ENCODE results near the gene USP37. TPM values are rescaled to one million over a fixed set of nuclear protein-coding genes. Genes with fewer than 3 reads are reported as not detected.

Gene USP37
- total RNA-seq: 20.0 TPM

GRCh38 chr2:218568190-218569037 lies at the start of gene USP37, which contains the start of gene CNOT9:
TSS of gene USP37 (minus strand) at chr2:218568351. CDS start at chr2:218558653, 9,698 bp downstream.
TSS of gene CNOT9 (plus strand) at chr2:218568839. CDS start at chr2:218568955, 116 bp downstream.
- H3K4me3 ChIP-seq (ENCODE audit: low read length): peak within 1 kb of the TSS; percentile 75
- no peaks in the 10 kb centered on the region for H3K9me3 ChIP-seq (ENCODE audit: low read depth, low read length)
- H3K4me1 ChIP-seq (ENCODE audit: insufficient read depth, low read length): peaks cover 36% of the 10 kb centered on the region
- H3K27me3 ChIP-seq (ENCODE audit: insufficient read depth, low read length): no peaks in the 10 kb centered on the region

DNA sequence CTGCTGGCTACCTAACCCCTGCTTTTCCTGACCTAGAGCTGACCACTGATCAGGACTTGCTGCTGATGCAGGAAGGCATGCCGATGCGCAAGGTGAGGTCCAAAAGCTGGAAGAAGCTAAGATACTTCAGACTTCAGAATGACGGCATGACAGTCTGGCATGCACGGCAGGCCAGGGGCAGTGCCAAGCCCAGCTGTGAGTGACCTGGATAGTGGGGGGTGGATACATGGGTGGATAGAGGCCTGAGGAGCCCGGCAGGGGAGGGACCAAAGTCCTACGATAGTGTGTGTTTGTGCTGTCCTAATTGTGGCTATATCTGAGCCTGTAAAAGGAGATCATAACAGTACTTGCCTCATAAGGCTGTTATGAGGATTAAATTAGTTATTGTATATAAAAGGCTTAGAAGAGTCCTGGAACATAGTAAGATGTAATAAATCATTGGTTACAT lies 47.7 kb upstream of the USP37 start:
- H3K4me1 ChIP-seq (ENCODE audit: insufficient read depth, low read length): no peaks in the 10 kb centered on the region
- H3K27me3 ChIP-seq (ENCODE audit: insufficient read depth, low read length): no peaks in the 10 kb centered on the region
- H3K9me3 ChIP-seq (ENCODE audit: low read depth, low read length): no peaks in the 10 kb centered on the region
- no peak overlapping the region for H3K4me3 ChIP-seq (ENCODE audit: low read length)

GRCh38 chr2:218607436-218608115 lies 39.4 kb upstream of the USP37 start, which contains the start of gene PLCD4:
TSS of gene PLCD4 (plus strand) at chr2:218607899. CDS start at chr2:218615740, 7,841 bp downstream.
- H3K27me3 ChIP-seq (ENCODE audit: insufficient read depth, low read length): no peaks in the 10 kb centered on the region
- H3K9me3 ChIP-seq (ENCODE audit: low read depth, low read length): no peaks in the 10 kb centered on the region
- no peak within 1 kb of the TSS for H3K4me3 ChIP-seq (ENCODE audit: low read length)
- no peaks in the 10 kb centered on the region for H3K4me1 ChIP-seq (ENCODE audit: insufficient read depth, low read length)

GRCh38 chr2:218605432-218605831 lies 37.3 kb upstream of the USP37 start:
- no peaks in the 10 kb centered on the region for H3K27me3 ChIP-seq (ENCODE audit: insufficient read depth, low read length)
- no peaks in the 10 kb centered on the region for H3K9me3 ChIP-seq (ENCODE audit: low read depth, low read length)
- no peaks in the 10 kb centered on the region for H3K4me1 ChIP-seq (ENCODE audit: insufficient read depth, low read length)
- H3K4me3 ChIP-seq (ENCODE audit: low read length): no peak overlapping the region

- Histone ChIP-seq H3K4me1 (ENCODE audit: insufficient read depth, low read length) (no peaks in the 10 kb centered on the region), H3K9me3 (ENCODE audit: low read depth, low read length) (no peaks in the 10 kb centered on the region), H3K27me3 (ENCODE audit: insufficient read depth, low read length) (no peaks in the 10 kb centered on the region), H3K4me3 (ENCODE audit: low read length) (no peak overlapping the region)
Observed at GRCh38 chr2:218585541-218585940, 17.4 kb upstream of the USP37 start.

- Histone ChIP-seq H3K9me3 (ENCODE audit: low read depth, low read length) (no peaks in the 10 kb centered on the region), H3K4me1 (ENCODE audit: insufficient read depth, low read length) (no peaks in the 10 kb centered on the region), H3K27me3 (ENCODE audit: insufficient read depth, low read length) (no peaks in the 10 kb centered on the region), H3K4me3 (ENCODE audit: low read length) (no peak overlapping the region)
Observed at GRCh38 chr2:218583983-218584850, 16.1 kb upstream of the USP37 start.

DNA sequence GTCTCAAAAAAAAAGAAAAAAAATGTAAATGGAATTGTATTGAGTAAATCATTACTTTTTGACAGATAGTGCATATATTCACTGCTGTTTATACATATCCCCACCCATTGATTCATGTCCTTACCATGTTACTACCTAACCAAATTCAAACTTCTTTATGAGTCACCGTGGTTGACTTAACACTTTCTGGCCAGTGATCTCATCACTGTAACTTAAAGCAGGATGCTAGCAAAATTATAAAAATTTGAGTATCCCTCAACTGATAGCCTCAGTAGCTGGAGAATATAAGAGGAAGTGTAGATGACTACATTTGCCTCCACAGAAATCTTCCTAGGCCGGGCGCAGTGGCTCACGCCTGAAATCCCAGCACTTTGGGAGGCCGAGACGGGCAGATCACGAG lies 13.9 kb upstream of the USP37 start:
- Histone ChIP-seq H3K4me3 (ENCODE audit: low read length) (no peak overlapping the region), H3K9me3 (ENCODE audit: low read depth, low read length) (no peaks in the 10 kb centered on the region), H3K27me3 (ENCODE audit: insufficient read depth, low read length) (no peaks in the 10 kb centered on the region), H3K4me1 (ENCODE audit: insufficient read depth, low read length) (no peaks in the 10 kb centered on the region)

DNA sequence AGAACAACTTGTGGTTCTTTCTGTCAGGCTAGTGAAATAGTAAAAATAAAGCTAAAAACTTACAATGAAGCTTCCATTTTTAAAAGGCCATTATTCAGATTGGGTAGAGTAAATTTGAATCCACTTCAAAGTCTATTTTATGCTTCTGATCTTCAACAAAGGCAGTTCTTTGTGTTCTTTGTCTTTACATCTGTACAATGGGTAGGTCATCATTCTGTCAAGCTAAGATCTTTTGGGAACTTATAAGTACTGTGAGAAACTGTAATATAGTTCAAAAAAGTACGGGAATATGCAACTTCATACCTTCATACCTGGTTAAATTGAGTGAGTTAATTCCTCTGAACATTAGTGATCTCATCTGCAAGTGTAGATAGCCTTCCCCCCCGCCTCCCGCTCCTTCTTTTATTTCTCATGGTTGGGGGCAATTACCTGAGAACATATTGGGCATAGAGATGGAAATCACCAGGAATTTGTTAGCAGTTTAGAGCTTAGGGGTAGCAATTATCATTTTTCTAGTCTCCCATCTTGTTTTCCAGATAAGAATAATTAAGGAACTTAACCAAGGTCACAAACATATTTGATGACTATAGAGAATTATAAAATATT lies 10.2 kb upstream of the USP37 start:
- Histone ChIP-seq H3K27me3 (ENCODE audit: insufficient read depth, low read length) (no peaks in the 10 kb centered on the region), H3K4me1 (ENCODE audit: insufficient read depth, low read length) (no peaks in the 10 kb centered on the region)

DNA sequence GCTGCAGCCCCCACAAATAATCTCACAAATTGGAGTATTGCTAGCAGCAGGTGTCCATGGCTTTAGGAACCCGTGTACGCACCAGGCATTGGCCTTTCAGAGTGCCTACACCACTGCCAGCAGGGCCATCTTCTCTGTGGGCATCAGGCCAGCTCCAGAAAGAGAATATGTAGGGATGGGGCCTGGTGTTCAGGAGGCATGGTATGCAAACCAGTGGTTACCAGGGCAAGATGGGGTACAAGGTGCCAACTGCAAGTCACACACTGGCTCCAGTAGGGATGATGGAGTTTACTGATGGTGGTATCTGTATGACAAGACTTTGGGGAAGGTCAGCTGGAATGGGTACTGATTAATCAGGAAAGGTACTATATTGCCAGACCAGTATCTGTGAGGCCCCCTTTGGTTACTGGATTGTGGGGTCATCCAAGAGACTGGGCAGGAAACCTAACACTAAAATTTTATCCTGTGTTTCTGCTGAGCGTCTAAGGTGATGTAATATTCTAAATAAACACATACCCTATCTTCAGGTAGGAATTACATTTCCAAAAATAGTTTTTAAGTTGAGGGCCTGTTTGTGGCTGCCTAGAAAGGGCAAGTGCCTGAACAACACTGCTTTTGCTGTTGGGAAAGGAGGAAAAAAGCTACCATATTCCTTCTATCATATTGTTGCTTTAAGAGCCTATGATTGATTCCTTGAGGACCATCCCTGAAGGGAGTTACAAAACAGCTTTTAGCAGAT lies 9.5 kb upstream of the USP37 start:
- Histone ChIP-seq H3K4me3 (ENCODE audit: low read length) (no peak overlapping the region), H3K9me3 (ENCODE audit: low read depth, low read length) (no peaks in the 10 kb centered on the region)

More for the DNA sequence above, 10.2 kb upstream of the USP37 start:
- H3K9me3 ChIP-seq (ENCODE audit: low read depth, low read length): no peaks in the 10 kb centered on the region
- no peak overlapping the region for H3K4me3 ChIP-seq (ENCODE audit: low read length)

GRCh38 chr2:218576854-218577253 lies 8.7 kb upstream of the USP37 start:
- Histone ChIP-seq H3K9me3 (ENCODE audit: low read depth, low read length) (no peaks in the 10 kb centered on the region), H3K27me3 (ENCODE audit: insufficient read depth, low read length) (no peaks in the 10 kb centered on the region), H3K4me1 (ENCODE audit: insufficient read depth, low read length) (no peaks in the 10 kb centered on the region), H3K4me3 (ENCODE audit: low read length) (no peak overlapping the region)

More for the DNA sequence above, 9.5 kb upstream of the USP37 start:
- no peaks in the 10 kb centered on the region for H3K27me3 ChIP-seq (ENCODE audit: insufficient read depth, low read length)
- no peaks in the 10 kb centered on the region for H3K4me1 ChIP-seq (ENCODE audit: insufficient read depth, low read length)

GRCh38 chr2:218570850-218571249 lies 2.7 kb upstream of the USP37 start:
- Histone ChIP-seq H3K9me3 (ENCODE audit: low read depth, low read length) (no peaks in the 10 kb centered on the region), H3K4me1 (ENCODE audit: insufficient read depth, low read length) (peaks cover 32% of the 10 kb centered on the region), H3K4me3 (ENCODE audit: low read length) (no peak overlapping the region), H3K27me3 (ENCODE audit: insufficient read depth, low read length) (no peaks in the 10 kb centered on the region)

GRCh38 chr2:218569661-218570500 lies 1.7 kb upstream of the USP37 start:
- H3K27me3 ChIP-seq (ENCODE audit: insufficient read depth, low read length): no peaks in the 10 kb centered on the region
- H3K4me3 ChIP-seq (ENCODE audit: low read length): peak overlapping the region; percentile 75
- H3K9me3 ChIP-seq (ENCODE audit: low read depth, low read length): no peaks in the 10 kb centered on the region
- peaks cover 32% of the 10 kb centered on the region for H3K4me1 ChIP-seq (ENCODE audit: insufficient read depth, low read length)

- peaks cover 32% of the 10 kb centered on the region for H3K4me1 ChIP-seq (ENCODE audit: insufficient read depth, low read length)
- H3K27me3 ChIP-seq (ENCODE audit: insufficient read depth, low read length): no peaks in the 10 kb centered on the region
- H3K9me3 ChIP-seq (ENCODE audit: low read depth, low read length): no peaks in the 10 kb centered on the region
- H3K4me3 ChIP-seq (ENCODE audit: low read length): peak overlapping the region; percentile 75
Observed at GRCh38 chr2:218569038-218569431, 884 bp upstream of the USP37 start.
